NCI-H2171 (cell line): ENCODE measurements around the gene SYNJ2.
"Not testable (repeated sequence)": the region's sequence is repeated elsewhere in the genome, so short reads cannot be mapped to it uniquely, and the experiment has no call there.

Source experiments
- DNase-seq: peaks from one replicate; lab custom pipeline; 2025; lab: John Stamatoyannopoulos, UW

SYNJ2 gene

DNA sequence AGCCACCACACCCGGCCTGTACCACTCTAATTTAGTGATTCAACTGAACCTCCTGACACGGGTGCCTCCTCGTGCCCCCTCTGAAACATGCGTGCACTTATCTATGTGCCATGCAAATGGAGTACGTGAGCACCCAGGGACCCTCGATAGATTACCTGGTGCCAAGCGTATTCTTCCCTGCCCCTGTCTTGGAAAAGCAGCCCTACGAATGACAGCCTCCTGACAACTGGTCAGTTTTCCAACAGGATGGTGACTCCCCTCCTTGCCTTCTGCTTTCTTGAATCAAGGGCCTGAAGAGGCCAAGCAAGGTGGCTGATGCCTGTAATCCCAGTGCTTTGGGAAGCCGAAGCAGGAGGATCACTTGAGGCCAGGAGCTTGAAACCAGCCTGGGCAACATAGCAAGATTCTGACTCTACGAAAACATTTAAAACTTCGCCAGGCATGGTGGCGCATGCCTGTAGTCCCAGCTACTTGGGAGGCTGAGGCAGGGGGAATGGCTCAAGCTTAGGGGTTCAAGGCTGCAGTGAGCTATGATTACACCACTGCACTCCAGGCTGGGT is 25.4 kb upstream of the SYNJ2 start:
- no peak for DNase-seq

- no peak for DNase-seq
Measured at GRCh38 chr6:157959451-157960227, 22.0 kb upstream of the SYNJ2 start.

DNA sequence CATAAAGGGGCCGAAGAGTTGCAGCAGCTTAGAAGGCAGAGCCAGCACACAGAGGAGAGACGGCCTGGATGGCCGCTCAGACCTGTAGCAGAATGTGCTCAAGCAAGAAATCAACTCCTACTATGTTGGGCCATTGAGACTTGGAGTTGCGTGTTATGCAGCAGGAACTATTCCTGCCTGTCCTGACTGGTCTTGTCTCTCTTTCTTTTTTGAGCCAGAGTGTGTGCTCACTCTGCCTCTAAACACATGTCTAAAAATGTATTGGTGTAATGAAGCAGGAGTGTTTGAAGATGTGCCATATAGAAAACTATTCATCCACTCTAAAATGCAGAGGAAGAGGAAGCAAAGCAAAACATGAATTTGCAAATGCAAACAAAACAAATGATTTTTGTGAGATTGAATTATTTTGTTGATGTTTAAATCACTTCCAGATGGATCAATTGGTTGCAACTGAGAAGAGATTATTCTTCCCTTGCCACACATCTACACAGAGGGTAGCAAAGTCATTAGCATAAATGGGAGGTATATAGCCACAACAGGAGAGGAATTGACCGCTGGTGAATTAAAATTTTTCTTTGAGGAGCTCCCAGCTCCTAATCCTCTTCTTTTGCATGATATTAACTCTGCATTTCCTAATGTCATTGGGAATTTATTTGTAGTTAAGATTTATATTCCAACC is 20.4 kb upstream of the SYNJ2 start:
- DNase-seq, result no peak

DNA sequence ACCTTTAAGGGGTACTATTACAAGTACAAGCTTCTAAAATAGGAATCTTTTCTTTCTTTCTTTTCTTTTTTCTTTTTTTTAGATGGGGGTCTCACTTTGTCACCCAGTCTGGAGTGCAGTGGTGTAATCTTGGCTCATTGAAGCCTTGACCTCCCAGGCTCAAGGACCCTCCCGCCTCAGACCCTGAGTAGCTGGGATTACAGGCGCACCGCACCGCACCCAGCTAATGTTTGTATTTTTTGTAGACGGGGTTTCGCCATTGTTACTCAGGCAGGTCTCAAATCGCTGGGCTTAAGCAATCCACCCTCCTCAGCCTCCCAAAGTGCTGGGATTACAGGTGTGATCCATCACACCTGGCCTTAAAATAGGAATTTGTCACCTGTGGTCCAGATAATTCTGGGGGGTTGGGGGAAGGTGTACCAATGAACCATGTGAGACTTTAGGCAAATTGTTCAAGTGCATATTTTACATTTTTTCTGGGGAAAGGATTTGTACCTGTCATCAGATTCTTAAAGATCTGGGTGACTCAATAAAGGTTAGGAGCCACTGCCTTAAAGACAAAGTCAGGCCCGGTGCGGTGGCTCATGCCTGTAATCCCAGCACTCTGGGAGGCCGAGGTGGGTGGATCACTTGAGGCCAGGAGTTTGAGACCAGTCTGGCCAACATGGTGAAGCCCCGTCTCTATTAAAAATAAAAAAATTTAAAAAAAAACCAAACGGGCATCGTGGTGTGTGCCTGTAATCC is 19.7 kb upstream of the SYNJ2 start:
- DNase-seq, result no peak

GRCh38 chr6:157962601-157963302 is 18.9 kb upstream of the SYNJ2 start:
- no peak for DNase-seq

DNA sequence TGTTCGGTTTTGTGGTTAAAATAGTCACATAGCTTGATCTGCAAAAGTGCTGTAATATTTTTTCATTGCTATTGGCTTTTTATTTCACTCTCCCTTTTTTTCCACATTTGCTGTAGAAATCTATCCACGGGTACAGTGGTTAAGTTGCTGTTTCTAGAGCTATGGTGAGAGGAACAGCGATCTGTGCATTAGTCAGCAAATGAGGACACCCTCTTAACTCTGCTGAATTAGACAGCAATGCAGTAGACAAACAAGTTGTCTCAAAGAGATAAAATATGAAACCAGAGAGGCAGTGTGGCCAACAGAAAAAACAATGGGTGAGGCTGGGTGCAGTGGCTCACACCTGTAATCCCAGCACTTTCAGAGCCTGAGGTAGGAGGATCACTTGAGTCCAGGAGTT is 17.6 kb upstream of the SYNJ2 start:
- no peak for DNase-seq

DNA sequence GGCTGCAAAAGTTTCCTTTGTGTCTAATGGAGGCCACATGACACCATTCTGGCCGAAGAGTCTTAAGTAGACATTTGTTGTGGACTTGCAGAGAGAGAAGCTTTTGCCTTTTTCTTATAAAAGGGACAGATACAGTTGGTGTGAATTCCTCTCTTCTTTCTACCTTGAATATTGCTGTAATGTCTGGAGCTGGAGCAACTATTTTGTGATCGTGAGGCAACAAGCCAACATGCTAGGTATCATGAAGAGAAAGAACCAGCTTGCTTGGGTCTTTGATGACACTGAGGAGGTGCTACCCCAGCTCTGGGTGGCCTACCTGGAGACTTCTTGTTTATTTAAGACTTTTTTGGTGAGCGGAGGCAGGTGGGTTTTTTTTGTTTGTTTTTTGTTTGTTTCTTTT is 16.3 kb upstream of the SYNJ2 start:
- DNase-seq, result no peak

DNA sequence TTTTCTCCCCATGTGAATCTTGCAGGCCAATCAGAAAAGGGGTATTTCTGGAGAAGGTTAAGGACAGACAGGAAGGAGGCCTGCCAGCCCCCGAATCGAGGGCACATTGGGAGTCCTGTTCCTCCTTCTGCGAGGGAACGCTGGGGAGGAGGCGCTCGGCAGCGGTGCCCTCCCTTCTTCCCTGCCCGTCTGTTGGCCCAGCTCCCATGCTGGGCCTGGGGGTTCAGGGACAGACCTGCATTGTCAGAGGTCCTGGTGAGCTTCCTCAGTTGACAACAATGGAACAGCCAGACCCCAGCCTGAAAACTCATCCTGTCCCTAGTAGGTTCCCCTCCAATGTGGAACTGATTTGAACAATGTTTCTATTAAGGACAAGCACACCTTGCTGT is 15.1 kb upstream of the SYNJ2 start:
- DNase-seq, result no peak

DNA sequence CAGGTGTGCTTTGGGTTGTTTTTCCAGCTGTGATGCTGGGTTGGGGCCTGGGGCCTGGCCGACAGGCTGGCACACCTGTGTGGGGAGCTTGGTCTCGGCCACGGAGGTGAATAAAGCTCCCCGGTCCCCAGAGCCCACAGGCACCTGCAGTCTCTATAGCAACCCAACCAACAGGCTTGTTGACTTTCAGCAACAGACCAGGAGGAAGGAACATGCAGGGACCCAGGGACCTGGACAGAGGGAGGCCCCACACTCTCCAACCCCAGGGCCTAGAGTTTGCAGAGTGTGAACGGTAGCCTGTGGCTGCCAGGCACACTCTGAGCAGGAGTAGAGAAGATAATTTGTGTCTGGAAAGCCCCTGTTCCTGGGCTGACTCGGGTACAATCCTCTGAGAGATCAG is 14.6 kb upstream of the SYNJ2 start:
- DNase-seq, result no peak

DNA sequence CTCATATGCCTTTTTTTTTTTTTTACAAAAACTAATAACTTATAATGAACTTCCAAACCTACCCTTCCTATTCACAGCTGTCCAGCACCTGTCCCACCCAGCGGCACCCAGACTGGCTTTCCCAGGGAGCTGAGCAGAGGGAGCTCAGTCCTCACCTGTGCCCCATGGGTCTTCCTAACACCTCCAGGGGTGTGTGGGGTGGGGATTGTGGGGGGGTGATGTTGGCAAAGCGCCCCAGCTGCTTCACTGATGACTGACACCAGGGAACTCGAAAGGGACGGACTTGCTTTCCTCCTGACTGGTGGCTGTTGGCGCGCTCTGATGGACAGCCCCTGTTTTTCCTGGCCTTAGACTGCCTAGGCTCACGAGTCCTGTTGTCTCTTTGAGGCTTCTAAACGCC is 14.2 kb upstream of the SYNJ2 start:
- DNase-seq, result no peak

DNA sequence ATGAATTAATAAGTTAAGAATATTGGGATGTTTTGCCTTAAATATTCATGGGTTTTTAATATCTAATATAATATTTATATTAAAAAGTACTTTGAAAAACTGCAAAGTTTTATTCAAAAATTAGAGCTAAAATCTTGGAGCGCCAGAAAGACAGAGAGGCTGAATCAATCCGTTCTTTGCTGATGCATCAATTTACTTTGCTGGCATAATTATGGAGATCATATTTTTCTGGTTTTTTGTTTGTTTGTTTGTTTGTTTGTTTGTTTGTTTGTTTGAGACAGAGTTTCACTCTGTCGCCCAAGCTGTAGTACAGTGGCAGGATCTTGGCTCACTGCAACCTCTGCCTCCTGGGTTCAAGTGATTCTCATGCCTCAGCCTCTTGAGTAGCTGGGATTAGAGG is 9.5 kb upstream of the SYNJ2 start:
- not testable (repeated sequence) for DNase-seq

- DNase-seq, result no peak
Measured at GRCh38 chr6:157974341-157974894, 7.2 kb upstream of the SYNJ2 start.

DNA sequence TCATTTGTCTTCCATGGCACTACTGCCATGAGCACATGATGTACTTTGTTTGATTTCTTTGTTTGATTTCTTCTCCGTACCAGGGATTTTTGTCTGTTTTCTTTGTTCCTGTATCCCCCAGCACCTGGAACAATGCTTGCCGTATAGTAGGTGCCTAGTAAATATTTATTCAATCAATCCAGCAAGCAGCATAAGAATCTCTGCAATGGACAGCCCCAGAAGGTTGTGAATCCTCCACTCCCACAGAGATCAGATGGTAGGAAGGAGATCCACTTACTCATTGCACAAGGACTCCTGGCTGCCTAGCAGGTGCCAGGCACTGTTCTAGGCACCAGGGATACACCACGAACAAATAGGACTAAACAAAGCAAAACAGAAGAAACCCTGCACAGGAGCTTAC is 6.7 kb upstream of the SYNJ2 start:
- no peak for DNase-seq

GRCh38 chr6:157975456-157975855 is 6.2 kb upstream of the SYNJ2 start:
- no peak for DNase-seq

DNA sequence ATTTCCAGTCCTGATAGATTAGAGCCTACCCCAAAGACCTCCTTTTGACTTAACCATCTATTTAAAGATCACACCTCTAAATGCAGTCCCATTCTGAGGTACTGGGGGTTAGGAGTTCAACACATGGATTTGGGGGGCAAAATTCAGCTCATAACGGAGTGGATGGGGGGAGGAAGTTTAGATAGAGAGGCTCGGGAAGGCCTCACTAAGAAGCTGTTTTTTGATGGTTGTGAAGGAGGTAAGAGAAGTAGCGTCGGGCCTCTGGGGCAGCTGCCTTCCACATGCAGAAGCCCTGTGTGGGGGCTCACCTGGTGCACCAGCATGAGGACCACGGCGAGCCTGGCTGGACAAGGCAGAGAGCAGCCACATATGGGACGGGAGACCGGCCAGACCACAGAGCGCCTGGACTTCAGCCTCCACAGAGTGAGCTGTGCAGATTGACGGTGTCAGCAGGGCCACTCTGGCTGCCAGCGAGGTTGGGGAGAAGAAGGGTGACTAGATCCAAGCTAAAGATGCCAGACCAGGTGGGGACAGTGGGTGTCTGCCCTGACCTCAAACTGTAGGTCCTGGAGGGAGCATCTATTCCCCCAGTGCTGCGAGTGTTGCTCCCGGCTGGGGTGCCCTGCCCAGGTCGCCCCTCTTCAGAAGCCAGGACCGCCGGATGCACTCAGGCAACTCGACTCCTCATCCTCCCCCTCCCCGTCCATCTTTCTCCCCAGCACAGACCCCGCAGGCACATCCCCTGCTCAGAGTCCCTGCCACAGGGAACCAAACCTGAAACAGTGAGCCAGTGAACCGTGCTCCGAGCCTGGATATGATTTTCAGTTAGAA is 5.1 kb upstream of the SYNJ2 start:
- no peak for DNase-seq

DNA sequence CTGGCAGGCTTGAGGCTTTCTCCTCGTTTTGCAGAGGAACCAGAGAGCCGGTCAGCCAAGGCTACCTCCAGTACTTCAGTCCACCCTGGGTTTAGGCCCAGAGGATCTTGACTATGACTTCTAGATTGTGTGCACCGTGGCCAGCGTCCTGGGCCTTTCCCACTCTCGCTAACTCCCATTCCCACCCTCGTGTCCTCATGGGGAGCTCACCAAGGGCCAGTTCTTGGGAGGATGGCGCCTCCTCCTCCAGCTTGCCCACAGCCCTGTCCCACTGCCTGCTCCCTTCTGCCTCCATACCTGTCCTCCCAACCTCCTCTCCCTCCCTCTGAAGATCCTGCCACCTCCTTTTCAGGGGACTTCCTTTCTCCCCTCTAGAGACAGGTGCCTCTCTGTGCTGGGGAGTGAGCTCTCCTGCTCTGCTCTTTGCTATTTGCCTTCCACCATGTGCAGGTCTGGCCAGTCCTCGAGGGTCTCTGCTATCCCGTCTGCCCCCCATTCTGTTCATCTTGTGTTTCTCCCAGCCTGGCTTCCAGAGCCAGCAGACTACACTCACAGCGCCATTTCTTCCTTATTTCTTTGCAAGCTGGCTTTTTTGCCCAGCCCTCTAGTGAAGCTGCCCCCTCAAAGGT is 4.4 kb upstream of the SYNJ2 start:
- DNase-seq, result no peak

- no peak for DNase-seq
Measured at GRCh38 chr6:157978021-157978783, 3.5 kb upstream of the SYNJ2 start.

GRCh38 chr6:157980288-157981131 is 1.2 kb upstream of the SYNJ2 start:
- DNase-seq, result no peak

GRCh38 chr6:157981132-157981394 is 600 bp upstream of the SYNJ2 start:
- no peak for DNase-seq
